Activated naive CD8-positive, alpha-beta T cell treated with anti-CD3 and anti-CD28 coated beads for 36 hours (primary cell): ENCODE results near the gene TSR1. TPM values are rescaled to one million over a fixed set of nuclear protein-coding genes. Genes with fewer than 3 reads are reported as not detected.

Experiments used
- DNase-seq: peaks from one replicate; pipeline ENCODE4 v3.0.0; 2021
- H3K27ac Mint-ChIP-seq: one replicate; pipeline ENCODE4 v1.8.0; 2022; ENCODE audit warnings: mild to moderate bottlenecking, moderate library complexity, mixed read lengths
- H3K27me3 Mint-ChIP-seq: one replicate; pipeline ENCODE4 v1.8.0; 2022; ENCODE audit warnings: mild to moderate bottlenecking, mixed read lengths
- H3K36me3 Mint-ChIP-seq: one replicate; pipeline ENCODE4 v1.8.0; 2021; ENCODE audit warnings: mild to moderate bottlenecking, mixed read lengths
- H3K4me1 Mint-ChIP-seq: one replicate; pipeline ENCODE4 v1.8.0; 2021; ENCODE audit warnings: mixed read lengths
- H3K4me3 Mint-ChIP-seq: one replicate; pipeline ENCODE4 v1.8.0; 2022; ENCODE audit warnings: mild to moderate bottlenecking, moderate library complexity, mixed read lengths
- H3K9me3 Mint-ChIP-seq: one replicate; pipeline ENCODE4 v1.8.0; 2022; ENCODE audit warnings: mixed read lengths
- total RNA-seq, 2 experiments: library from RNA; stranded (reverse); gene quantifications; one replicate each; pipeline ENCODE4 v1.2.3, GENCODE V29; 2021

The TSR1 gene
- total RNA-seq, 2 experiments from 2014 or later, result 115 to 120 TPM

DNA sequence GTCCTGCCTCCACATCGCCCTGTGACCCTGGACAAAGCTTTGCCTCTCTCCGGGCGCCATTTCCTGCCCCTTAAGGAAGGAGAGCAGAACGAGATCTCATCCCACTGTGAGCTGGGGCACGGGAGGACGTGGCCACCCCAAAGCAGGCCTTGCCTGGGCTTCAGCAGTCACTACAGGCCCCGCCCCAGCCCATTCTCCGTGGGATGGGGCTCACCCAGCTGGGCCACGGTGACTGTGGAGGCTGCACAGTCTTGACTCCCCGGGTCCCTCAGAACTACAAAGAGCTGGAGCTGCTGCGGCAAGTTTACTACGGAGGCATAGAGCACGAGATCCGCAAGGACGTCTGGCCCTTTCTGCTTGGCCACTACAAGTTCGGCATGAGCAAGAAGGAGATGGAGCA is 36.4 kb upstream of the TSR1 start:
- no peaks in the 10 kb centered on the region for H3K27me3 Mint-ChIP-seq
- H3K36me3 Mint-ChIP-seq, result peaks cover 5% of the 10 kb centered on the region
- H3K9me3 Mint-ChIP-seq, result no peaks in the 10 kb centered on the region
- DNase-seq, result no peak
- no peaks in the 10 kb centered on the region for H3K4me1 Mint-ChIP-seq
- H3K27ac Mint-ChIP-seq, result no peak overlapping the region
- no peak overlapping the region for H3K4me3 Mint-ChIP-seq

DNA sequence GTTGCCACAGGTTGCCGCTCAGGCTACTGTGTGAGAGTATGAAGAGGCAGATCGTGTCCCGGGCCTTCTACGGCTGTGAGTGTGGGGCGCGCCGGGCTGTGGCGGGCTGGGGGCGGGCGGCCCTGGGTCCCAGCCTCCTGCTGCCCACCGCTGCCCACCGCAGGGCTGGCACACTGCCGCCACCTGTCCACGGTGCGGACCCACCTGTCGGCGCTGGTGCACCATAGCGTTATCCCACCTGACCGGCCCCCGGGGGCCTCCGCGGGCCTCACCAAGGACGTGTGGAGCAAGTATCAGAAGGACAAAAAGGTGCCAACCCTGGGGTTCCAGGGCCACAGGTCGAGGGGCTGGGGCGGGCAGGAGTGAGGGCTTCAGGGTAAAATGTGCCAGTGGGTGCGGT is 35.9 kb upstream of the TSR1 start:
- Mint-ChIP-seq H3K27ac (no peak overlapping the region), H3K4me1 (no peaks in the 10 kb centered on the region), H3K4me3 (no peak overlapping the region), H3K36me3 (peaks cover 5% of the 10 kb centered on the region), H3K27me3 (no peaks in the 10 kb centered on the region), H3K9me3 (no peaks in the 10 kb centered on the region)
- no peak for DNase-seq

DNA sequence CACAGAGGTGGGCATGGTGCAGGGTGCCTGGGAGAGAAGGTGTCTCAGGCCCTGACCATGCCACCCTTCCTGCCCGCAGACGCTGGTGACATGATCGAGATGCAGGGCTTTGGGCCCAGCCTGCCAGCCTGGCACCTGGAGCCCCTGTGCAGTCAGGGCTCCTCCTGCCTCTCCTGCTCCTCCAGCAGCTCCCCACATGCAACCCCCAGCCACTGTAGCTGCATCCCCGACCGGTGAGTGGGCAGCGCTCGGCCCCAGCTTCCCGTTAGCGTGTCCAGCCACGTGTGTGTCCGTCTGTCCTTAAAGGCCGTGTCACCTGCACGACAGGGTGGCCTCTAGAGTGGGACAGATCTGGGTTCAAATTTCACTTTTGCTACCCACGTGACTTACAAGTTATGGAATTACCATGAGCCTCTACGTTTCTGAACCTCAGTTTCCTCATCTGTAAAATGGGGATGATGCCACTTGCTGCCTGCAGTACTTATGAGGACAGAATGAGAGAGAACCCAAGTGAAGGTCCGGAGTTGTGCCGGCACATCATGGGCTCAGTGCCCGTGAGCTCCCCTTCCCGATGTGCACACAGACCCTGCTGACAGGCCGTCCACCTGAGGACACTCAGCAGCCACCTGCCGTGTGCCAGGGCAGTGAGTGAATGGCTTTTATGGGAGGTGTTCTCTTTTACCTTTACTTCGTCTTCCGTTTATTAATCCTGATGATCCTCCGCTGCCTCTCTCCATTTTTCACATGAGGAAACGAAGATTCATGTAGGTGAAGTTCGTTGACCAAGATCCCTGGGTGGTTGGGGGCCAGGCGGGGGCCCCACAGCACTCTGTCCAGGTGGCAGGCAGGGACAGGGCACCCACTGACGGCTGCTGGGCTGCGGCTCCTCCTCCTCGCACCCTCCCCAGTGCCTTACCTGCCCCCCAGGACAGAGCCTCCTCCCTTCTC is 35.2 kb upstream of the TSR1 start:
- Mint-ChIP-seq H3K9me3 (no peaks in the 10 kb centered on the region), H3K4me3 (no peak overlapping the region), H3K4me1 (no peaks in the 10 kb centered on the region), H3K27me3 (no peaks in the 10 kb centered on the region), H3K36me3 (no peaks in the 10 kb centered on the region), H3K27ac (no peak overlapping the region)
- no peak for DNase-seq

DNA sequence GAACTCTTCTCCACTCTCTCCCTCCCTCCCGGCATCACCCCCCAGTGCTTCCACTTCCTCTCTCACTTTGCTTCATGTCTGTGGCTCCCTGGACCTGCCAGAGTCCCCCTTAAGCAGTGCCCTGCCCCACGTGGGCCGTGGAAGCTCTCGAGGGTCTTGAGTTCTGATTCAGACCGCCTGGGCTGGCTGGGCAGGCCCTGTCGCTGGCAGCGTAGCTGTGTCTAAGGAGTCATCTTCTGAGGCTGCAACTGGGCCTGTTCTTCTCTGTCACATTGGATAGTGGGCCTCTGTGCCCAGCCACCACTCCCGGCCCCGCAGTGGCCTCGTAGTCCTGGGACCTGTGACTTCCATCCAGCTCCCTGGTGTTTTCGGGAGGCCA is 33.9 kb upstream of the TSR1 start:
- no peaks in the 10 kb centered on the region for H3K36me3 Mint-ChIP-seq

DNA sequence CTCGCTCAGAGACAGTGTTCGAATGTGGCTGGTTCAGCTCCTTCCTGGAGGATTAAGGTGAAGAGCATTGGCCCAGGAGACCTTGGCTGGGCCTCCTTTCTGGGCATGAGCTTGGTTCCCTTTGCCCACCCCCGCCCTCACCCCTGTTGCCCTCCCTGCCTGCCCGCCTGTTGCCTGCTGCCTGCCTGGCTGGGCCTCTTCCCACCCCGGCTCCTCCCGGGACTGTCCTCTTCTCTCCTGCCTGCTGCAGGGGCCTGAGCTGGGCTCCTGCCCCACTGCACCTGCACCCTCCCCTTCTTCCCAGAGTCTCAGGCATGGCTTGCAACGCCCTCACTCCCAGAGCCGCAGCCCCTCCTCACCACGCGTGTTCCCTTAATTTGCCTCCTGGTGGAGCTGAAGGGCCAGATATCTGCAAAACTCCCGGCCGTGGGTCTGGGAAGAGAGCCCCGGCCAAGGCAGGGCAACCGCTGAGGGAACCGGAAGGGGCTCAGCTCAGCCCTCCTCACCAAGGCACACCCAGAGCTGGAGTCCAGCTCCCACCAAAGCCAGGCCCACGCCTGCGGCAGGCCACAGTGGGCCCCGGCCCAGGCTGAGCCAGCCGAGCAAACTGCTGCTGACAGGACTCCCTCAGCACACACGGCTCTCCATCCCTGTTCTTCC is 33.4 kb upstream of the TSR1 start:
- Mint-ChIP-seq H3K36me3 (no peaks in the 10 kb centered on the region), H3K4me3 (no peak overlapping the region), H3K27ac (no peak overlapping the region), H3K27me3 (no peaks in the 10 kb centered on the region), H3K4me1 (no peaks in the 10 kb centered on the region), H3K9me3 (no peaks in the 10 kb centered on the region)
- no peak for DNase-seq

More for the DNA sequence above, 33.9 kb upstream of the TSR1 start:
- Mint-ChIP-seq H3K27me3 (no peaks in the 10 kb centered on the region), H3K4me3 (no peak overlapping the region), H3K4me1 (no peaks in the 10 kb centered on the region), H3K27ac (no peak overlapping the region), H3K9me3 (no peaks in the 10 kb centered on the region)
- no peak for DNase-seq

DNA sequence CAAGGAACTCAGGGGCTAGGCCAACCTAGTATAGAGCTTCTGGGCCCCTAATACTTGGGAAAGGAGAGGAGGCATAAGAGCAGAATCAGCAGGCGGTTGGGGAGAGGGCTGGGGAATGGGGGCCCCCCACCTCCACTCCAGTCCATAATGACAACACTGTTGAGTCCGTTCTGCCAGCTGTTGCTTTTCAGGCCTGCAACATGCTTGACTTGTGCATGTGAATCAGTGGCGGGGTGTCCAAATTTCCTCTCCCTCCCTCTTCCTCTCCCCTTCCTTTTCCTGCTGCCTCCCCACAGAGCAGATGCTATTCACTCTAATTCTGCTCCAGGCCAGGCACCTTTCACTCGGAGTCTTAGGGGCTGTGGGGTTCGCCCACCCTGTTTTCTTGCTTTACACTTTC is 32.8 kb upstream of the TSR1 start:
- H3K4me3 Mint-ChIP-seq, result no peak overlapping the region
- no peaks in the 10 kb centered on the region for H3K9me3 Mint-ChIP-seq
- DNase-seq, result no peak
- no peaks in the 10 kb centered on the region for H3K4me1 Mint-ChIP-seq
- no peaks in the 10 kb centered on the region for H3K36me3 Mint-ChIP-seq
- no peak overlapping the region for H3K27ac Mint-ChIP-seq
- H3K27me3 Mint-ChIP-seq, result no peaks in the 10 kb centered on the region

DNA sequence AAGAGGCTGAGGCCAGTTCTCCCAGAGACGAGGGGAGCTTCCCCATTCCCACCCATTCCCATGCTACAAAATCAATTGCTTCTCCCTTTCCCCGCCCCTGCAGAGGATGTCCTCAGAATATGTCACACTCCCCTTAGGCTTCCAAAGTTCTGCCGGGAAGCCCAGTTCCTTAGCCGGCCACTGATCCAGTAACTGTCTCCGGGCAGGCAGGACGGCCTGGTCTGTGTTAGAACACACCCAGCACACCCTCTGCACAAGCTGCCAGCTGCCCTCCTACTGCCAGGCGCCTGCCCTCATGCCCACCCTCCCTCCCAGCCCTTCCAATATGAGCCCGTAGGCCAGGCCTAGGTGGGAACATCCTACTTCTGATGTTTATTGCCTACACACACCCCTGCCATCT is 32.1 kb upstream of the TSR1 start:
- Mint-ChIP-seq H3K27ac (no peak overlapping the region), H3K9me3 (no peaks in the 10 kb centered on the region), H3K36me3 (no peaks in the 10 kb centered on the region), H3K4me1 (no peaks in the 10 kb centered on the region), H3K27me3 (no peaks in the 10 kb centered on the region), H3K4me3 (no peak overlapping the region)
- no peak for DNase-seq

GRCh38 chr17:2366747-2367494 is 30.7 kb upstream of the TSR1 start:
- H3K4me3 Mint-ChIP-seq, result no peak overlapping the region
- no peaks in the 10 kb centered on the region for H3K4me1 Mint-ChIP-seq
- H3K27me3 Mint-ChIP-seq, result no peaks in the 10 kb centered on the region
- H3K9me3 Mint-ChIP-seq, result no peaks in the 10 kb centered on the region
- DNase-seq, result no peak
- no peak overlapping the region for H3K27ac Mint-ChIP-seq
- H3K36me3 Mint-ChIP-seq, result peaks cover 3% of the 10 kb centered on the region

DNA sequence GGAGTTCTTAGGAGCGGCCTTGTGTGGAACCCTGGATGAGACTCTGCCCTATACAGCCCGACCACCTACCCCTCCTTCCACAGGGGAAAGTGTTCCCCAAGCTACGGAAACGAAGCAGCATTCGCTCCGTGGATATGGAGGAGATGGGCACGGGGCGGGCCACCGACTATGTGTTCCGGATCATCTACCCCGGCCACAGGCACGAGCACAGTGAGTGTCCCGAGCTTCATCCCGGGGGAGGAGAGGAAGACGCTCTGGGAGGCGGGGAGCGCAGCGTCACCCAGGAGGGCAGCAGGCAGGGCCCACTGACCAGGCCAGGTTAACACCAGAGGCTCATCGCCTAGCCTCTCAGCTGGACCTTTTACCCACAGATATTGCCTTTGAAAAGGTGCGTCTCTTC is 28.9 kb upstream of the TSR1 start:
- H3K36me3 Mint-ChIP-seq, result peaks cover 3% of the 10 kb centered on the region
- no peak overlapping the region for H3K4me3 Mint-ChIP-seq
- H3K4me1 Mint-ChIP-seq, result no peaks in the 10 kb centered on the region
- DNase-seq, result no peak
- H3K9me3 Mint-ChIP-seq, result no peaks in the 10 kb centered on the region
- no peak overlapping the region for H3K27ac Mint-ChIP-seq
- H3K27me3 Mint-ChIP-seq, result no peaks in the 10 kb centered on the region

DNA sequence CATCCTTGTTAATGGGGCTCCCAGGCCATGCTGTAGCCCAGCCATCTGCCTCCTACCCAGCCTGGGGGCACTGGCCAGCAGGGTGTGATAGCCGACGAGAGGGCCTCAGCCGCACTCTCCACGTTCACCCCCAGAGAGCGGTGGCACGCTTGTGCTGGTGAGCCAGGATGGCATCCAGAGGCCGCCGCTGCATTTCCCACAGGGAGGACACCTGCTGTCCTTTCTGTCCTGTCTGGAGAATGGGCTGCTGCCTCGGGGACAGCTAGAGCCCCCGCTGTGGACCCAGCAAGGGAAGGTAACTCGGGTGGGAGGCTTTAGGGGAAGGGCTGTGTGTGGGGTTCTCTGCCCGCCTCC is 28.5 kb upstream of the TSR1 start:
- H3K36me3 Mint-ChIP-seq, result peaks cover 3% of the 10 kb centered on the region
- no peaks in the 10 kb centered on the region for H3K27me3 Mint-ChIP-seq
- no peaks in the 10 kb centered on the region for H3K9me3 Mint-ChIP-seq
- no peak overlapping the region for H3K27ac Mint-ChIP-seq
- DNase-seq, result no peak
- no peak overlapping the region for H3K4me3 Mint-ChIP-seq
- H3K4me1 Mint-ChIP-seq, result no peaks in the 10 kb centered on the region

GRCh38 chr17:2363851-2364762 is 27.9 kb upstream of the TSR1 start:
- no peaks in the 10 kb centered on the region for H3K27me3 Mint-ChIP-seq
- peaks cover 3% of the 10 kb centered on the region for H3K36me3 Mint-ChIP-seq
- no peak overlapping the region for H3K4me3 Mint-ChIP-seq
- DNase-seq, result no peak
- H3K9me3 Mint-ChIP-seq, result no peaks in the 10 kb centered on the region
- H3K27ac Mint-ChIP-seq, result no peak overlapping the region
- no peaks in the 10 kb centered on the region for H3K4me1 Mint-ChIP-seq

DNA sequence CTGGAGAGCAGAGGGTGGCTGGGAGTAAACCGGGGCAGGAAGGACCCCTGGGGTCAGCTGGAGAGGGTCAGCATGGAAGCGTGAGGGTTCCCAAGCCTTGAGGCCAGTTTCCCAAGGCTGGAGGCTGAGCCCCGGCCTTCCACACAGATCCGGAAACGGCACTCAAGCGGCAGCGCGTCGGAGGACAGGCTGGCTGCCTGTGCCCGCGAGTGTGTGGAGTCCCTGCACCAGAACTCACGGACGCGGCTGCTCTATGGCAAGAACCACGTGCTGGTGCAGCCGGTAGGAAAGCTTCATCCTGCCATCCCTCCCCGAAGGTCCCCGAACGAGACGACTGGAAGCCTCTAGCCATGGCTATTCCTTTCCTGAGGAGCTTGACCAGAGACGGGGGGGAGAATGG is 27.1 kb upstream of the TSR1 start:
- no peak for DNase-seq
- Mint-ChIP-seq H3K36me3 (peaks cover 3% of the 10 kb centered on the region), H3K27me3 (no peaks in the 10 kb centered on the region), H3K4me1 (no peaks in the 10 kb centered on the region), H3K4me3 (no peak overlapping the region), H3K27ac (no peak overlapping the region), H3K9me3 (no peaks in the 10 kb centered on the region)

GRCh38 chr17:2362881-2363280 is 26.6 kb upstream of the TSR1 start:
- H3K27ac Mint-ChIP-seq, result no peak overlapping the region
- H3K36me3 Mint-ChIP-seq, result peaks cover 3% of the 10 kb centered on the region
- DNase-seq, result no peak
- no peaks in the 10 kb centered on the region for H3K4me1 Mint-ChIP-seq
- no peak overlapping the region for H3K4me3 Mint-ChIP-seq
- no peaks in the 10 kb centered on the region for H3K27me3 Mint-ChIP-seq
- no peaks in the 10 kb centered on the region for H3K9me3 Mint-ChIP-seq

DNA sequence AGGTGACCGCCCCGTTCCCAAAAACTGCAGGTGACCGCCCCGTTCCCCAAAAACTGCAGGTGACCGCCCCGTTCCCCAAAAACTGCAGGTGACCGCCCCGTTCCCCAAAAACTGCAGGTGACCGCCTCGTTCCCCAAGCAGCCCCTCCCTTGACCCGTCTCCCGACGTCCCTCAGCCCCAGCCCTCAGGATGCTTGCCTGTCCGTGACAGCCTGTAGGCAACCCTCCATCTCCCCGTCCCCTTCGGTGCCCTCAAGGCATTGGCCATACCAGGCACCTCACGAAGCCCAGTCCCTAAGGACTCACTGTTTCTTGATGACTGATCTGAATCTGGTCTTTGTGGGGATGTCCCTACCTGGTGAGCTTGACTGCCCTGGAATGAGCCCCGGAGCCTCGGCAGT is 26.2 kb upstream of the TSR1 start:
- H3K27me3 Mint-ChIP-seq, result no peaks in the 10 kb centered on the region
- no peak for DNase-seq
- H3K4me3 Mint-ChIP-seq, result no peak overlapping the region
- no peaks in the 10 kb centered on the region for H3K9me3 Mint-ChIP-seq
- H3K36me3 Mint-ChIP-seq, result peaks cover 6% of the 10 kb centered on the region
- H3K27ac Mint-ChIP-seq, result no peak overlapping the region
- H3K4me1 Mint-ChIP-seq, result no peaks in the 10 kb centered on the region

GRCh38 chr17:2362016-2362415 is 25.8 kb upstream of the TSR1 start:
- no peak for DNase-seq
- Mint-ChIP-seq H3K4me1 (no peaks in the 10 kb centered on the region), H3K27me3 (no peaks in the 10 kb centered on the region), H3K4me3 (no peak overlapping the region), H3K27ac (no peak overlapping the region), H3K9me3 (no peaks in the 10 kb centered on the region), H3K36me3 (peaks cover 6% of the 10 kb centered on the region)
